CD4-positive, alpha-beta T cell treated with Interleukin-17A for 4 hours (primary cell): Measurements from ENCODE around the gene CSTPP1.

Source experiments
- DNase-seq: peaks from one replicate; pipeline ENCODE4 v3.0.0-alpha.2; 2020; ENCODE audit warnings: mixed read lengths

The CSTPP1 gene

DNA sequence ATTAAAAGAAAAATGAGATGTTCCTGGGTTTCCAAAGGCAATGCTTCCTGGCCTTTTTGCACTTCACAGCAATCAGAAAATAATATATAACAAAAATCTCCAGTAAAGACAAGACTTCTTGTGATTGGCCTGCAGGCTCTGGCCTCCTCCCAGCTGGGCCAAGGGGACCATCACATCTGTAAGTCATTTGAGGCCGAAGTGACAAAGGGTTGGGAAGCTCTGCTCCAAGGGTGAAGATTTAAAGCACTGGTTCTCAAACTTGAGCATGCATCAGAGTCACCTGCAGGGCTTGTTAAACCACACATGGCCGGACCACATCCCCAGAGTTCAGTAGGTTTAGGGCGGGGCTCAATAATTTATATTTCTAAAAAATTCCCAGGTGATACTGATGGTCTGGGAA, 208.0 kb downstream of the CSTPP1 start:
- DNase-seq = no peak

- no peak for DNase-seq
Measured at GRCh38 chr11:47147250-47147649, 210.7 kb downstream of the CSTPP1 start.

- no peak for DNase-seq
Measured at GRCh38 chr11:47147681-47148080, 211.1 kb downstream of the CSTPP1 start.

- DNase-seq = no peak
Measured at GRCh38 chr11:47148270-47148669, 211.7 kb downstream of the CSTPP1 start.

DNA sequence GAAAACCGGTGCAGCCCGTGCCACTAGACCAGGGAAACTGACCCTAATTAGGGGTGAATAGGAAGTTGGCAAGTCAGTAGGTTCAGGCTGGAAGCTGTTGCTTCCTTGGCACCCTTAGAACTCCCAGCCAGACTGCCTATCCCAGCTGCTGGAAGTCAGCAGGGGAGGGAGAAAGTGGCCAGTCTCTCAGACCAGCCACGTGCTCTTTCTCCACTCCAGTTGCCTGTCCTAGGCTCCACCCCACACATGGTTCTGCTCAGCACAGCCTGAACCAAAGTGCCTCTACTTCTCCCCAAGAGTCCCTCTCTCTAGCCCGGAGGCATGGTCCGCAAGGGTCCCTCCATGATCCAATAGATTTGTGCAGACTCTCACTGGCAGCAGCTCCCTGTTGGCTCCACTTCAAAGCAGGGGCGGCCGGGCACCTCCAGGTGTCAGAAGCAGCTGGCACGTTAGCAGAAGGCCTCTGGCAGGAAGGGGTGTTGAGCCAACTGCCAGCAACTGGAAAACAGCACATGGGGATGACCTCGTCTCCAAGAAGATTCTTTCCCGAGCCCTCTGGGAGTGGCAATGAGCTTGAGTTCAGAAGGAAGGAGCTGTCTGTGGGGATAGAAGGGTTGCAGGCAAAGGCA, 212.5 kb downstream of the CSTPP1 start:
- DNase-seq = no peak

- no peak for DNase-seq
Measured at GRCh38 chr11:47149782-47150181, 213.2 kb downstream of the CSTPP1 start.

- no peak for DNase-seq
Measured at GRCh38 chr11:47152126-47152952, 215.8 kb downstream of the CSTPP1 start.

DNA sequence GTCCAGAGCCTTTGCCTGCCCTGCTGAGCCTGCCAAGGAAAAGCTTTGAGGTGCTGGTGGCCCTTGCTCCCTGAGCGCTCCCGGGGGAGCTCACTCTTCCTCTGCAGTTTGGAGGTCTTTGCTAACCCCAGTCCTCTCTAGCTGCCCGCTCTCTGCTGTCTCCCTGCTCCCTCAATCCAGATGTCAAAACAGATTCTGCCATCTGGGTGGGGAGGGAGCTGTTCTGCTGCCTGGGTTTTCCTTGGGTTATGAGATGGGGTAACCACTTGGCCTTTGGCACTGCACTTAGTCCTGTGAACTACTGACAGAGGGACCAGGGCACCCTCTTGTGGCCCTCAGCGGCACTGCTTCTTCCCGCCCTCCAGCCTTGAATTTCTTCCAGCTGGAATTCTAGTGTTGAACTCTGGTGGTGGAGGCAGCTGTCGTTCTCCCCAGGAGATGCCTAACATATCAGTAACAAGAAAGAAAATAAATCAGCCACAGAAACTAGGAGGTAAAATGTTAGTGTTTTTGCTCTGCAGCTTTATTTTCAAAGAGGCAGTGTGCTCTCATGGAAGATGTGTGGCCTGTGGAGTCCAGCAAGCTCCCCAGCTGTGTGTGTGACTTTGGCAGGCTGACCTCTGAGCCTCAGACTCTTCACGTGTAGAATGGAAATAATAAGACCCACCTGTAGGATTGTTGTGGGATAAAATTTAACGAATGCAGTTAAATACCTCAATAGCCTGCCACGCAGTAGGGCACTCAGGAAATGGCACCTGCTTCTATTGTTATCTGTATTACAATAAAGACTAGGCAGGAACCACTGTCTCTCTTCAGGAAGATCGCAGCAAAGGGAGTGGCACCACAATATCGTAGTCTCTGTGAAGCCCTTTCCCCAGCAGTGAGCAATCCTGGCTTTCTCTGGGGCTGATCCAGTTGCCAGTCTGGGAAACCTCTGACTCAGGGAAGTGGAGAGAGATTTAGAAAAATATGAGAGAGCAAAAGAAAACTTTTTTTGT, 216.7 kb downstream of the CSTPP1 start:
- DNase-seq = peak; percentile 65

DNA sequence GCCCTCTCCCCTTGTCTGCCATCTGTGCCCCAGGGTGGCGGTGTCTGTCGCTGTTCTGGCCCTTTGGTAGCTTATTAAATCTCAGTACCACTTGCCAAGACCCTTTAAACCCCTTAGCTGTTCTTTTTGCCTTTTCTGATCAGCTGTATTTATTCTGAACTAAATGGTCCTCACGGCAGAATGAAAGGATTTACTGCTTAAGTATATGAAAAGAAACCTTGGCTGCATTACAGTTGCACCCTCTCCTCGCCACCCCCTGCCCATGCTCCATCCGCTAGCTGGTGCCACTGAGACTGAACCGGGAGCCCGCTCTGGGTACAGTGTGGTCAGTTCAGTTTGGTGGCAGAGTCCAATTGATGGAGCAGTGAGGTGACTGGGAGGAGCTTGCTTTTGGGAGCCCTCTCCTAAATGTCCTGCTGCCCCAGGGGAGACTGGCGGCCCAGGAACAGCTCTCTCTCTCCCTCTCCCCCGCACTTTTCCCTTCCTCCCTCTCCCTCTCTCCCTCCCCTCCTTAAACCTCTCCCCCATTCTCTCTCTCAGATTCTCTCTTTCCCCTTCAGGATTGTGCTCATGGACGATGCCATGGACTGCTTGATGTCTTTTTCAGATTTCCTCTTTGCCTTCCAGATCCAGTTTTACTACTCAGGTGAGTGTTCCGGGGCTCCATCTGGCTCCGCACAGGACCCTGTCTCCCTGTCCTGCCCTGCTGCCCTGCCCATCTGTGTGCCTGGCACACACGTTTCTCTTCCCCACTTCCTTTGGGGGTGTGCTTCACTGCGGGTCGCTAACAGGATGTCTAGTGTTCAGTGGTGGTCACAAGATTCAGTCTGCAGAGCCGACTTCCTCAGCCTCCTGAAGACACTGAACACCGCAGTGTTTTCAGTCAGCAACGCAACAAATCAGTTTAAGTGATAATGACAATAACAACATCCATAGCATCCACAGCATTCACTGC, 218.3 kb downstream of the CSTPP1 start:
- DNase-seq = peak; percentile 60

DNA sequence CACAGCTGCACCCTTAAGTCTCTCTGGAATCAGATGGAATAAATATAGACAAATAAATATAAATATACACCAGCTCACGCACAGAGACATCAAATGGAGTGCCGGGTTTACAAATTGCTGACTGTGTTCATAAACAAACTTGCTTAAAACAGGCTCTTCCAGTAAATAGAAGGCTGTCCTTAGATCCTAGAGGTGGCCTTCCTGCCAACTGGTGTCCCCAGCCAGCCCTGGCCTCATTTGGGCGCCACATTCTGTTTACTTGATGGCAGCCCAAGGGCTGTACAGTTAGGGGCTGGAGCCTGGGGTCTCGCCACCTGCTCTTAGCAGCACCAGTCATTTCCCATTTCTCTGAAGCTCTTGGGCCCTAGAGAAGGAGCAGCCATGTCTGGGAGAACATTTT, 219.3 kb downstream of the CSTPP1 start:
- DNase-seq = no peak

GRCh38 chr11:47156333-47156732, 219.8 kb downstream of the CSTPP1 start:
- DNase-seq = no peak

DNA sequence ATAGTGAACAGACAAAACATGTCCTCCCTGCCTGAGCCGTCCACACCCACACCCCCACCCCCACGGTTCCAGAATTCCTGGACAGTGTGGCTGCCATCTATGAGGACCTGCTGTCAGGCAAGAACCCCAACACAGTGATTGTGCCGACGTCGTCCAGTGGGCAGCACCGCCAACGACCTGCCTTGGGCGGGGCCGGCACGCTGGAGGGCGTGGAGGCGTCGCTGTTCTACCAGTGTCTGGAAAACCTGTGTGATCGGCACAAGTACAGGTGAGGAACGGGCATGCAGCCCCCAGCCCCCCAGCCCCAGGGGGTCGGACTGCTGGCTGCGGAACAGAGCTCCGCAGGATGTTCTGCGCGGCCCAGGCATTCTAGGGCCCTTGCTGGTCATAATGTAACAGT, 220.4 kb downstream of the CSTPP1 start:
- no peak for DNase-seq

GRCh38 chr11:47157805-47158204, 221.2 kb downstream of the CSTPP1 start:
- no peak for DNase-seq

DNA sequence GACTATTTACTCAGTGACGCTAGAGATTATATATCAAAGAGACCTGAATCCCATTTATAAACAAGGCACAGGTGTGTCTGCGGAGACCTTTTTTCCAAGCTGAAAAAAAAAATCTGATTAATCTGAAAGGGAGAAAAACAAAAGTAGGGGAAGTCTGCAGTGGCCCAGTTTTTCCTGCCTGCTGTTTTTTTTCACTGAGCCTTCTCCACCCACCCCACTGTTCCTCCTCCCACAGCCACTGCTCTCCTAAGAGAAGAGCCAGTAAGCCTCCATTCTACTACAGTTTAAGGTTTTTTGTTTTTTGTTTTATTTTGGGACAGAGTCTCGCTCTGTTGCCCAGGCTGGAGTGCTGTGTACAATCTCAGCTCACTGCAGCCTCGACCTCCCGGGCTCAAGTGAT, 221.7 kb downstream of the CSTPP1 start:
- no peak for DNase-seq

DNA sequence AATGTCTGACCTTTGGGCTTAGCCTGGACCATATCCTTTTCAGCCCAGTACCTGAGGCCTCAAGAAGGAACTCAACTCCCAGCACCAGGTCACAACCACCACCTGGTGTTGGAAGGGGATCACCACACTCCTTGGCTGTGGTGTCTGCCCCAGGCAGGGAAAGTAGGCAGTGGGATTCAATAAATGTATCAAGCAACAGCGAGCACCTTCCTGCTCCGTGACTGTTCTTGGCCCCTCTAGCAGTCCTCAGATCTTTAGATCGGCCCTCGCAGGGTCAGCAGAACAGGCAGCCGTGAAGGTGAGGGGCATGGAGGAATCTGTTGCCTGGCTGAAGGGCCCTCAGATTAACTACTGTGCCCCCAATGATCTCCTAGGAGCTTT, 224.2 kb downstream of the CSTPP1 start:
- DNase-seq = no peak

GRCh38 chr11:47161134-47161854, 224.7 kb downstream of the CSTPP1 start:
- peak; percentile 72 for DNase-seq

GRCh38 chr11:47161890-47162289, 225.3 kb downstream of the CSTPP1 start:
- no peak for DNase-seq

DNA sequence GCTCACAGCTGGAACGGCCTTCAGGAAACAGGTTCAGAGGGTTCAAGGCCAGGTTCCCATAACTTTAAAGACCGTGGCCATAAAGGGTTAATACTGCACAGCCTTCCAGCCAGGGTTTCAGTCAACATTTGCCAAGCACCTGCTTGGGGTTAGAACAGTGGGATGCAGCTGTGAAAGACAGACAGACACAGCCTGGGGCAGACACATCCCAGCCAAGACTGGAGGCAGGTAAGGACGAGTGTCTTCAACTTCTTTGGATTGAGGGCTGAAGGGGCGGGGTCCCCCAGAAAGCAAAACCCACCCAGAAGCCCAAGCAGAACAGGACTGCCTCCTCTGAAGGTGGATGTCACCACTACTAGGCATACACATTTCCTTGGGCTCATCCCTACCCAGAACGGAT, 225.9 kb downstream of the CSTPP1 start:
- no peak for DNase-seq

DNA sequence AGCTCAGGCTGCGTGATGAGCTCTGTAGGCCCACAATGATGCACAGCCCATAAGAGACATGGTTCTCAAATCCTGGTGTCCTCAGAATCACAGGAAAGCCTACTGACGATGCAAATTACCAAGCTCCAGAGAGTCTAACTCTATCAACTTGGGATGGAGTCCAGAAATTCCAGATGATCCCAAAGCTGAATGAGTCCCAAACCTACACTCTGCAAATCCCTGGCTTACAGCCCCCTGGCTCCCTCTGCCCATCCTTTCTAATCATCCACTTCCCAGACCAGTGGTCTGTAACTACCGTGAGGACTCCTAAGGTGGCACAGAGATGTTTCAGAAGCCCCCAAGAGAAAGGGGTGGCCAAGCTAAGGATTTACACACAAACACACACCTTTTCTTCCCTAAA, 226.6 kb downstream of the CSTPP1 start:
- no peak for DNase-seq

DNA sequence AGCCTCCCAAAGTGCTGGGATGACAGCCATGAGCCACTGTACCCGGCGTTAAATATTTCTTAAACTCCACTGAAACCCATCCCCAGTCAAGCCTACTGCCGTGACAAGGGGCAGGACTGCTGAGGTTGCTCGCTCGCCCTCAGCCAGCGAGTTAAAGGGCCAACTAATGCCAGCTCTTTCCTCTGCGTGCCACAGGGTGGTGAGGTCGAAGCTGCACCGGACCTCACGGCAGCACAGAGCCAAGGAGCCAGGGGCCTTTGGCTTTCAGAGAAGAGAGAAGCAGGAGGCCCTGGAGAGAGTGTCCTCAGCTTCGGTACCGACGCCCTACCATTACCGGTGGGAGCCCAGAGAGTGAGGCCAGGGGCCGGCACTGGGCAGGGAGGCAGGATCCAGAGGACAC, 227.3 kb downstream of the CSTPP1 start:
- no peak for DNase-seq

DNA sequence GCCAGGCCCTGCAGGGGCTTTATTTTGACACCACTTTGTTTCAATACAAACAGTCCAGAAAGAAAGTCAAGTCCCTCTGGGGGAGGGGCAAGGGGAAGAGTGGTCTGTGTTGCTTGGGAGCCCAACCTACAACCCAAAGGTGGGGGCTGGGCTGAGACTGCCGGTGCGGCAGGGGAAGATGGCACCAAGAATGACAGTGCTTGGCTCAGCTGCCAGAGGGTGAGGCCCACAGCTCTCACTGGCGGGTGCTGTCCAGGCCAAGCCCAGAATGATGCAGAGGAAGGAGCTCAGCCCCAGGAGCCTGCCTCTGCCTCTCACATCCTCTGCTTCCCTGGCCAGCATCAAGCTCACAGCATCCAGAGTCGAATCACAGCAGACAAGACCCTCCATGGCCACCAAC, 227.8 kb downstream of the CSTPP1 start:
- DNase-seq = no peak
